Fibroblast of the aortic adventitia (primary cell): ENCODE results near the gene HMGB3. TPM values are rescaled to one million over a fixed set of nuclear protein-coding genes. Genes with fewer than 3 reads are reported as not detected.

Source experiments
- DNase-seq: peaks from one replicate; pipeline ENCODE4 v3.0.0-alpha.2; 2010; ENCODE audit warnings: low read depth
- H3K4me3 ChIP-seq: 2 replicates; pipeline ENCODE4 v1.5.1; 2011; ENCODE audit warnings: low read depth, mild to moderate bottlenecking, control low read depth, low read length, moderate library complexity
- CTCF ChIP-seq: IDR thresholded peaks from 2 replicates; pipeline ENCODE4 v1.5.1; 2011; ENCODE audit warnings: mild to moderate bottlenecking, low read length, control low read depth, inconsistent platforms; ENCODE audit not compliant: insufficient read depth
- total RNA-seq: library from RNA; depleted of rRNA; stranded (reverse); fragments of >200 nt; gene quantifications from 2 replicates; pipeline ENCODE4 v1.2.3, GENCODE V29; 2012; ENCODE audit warnings: low replicate concordance

The HMGB3 gene
- total RNA-seq, result 8.2 and 13.1 TPM in 2 replicates

- peak; percentile 83 for DNase-seq
- TF ChIP-seq CTCF, result no peak
- H3K4me3 ChIP-seq, result peak within 1 kb of the TSS; percentile 66
Observed at GRCh38 chrX:150982788-150983520, at the start of gene HMGB3. Gene HMGB3 (plus strand): TSS chrX:150983335. CDS start chrX:150985600, 2,265 bp downstream.

- H3K4me3 ChIP-seq, result no peak overlapping the region
- no peak for TF ChIP-seq CTCF
- DNase-seq, result peak; percentile 41
Observed at GRCh38 chrX:150933945-150934350, 49.2 kb upstream of the HMGB3 start.

- TF ChIP-seq CTCF, result no peak
- peak; percentile 57 for DNase-seq
Observed at GRCh38 chrX:150934453-150934852, 48.7 kb upstream of the HMGB3 start.

GRCh38 chrX:150935467-150935866 is 47.7 kb upstream of the HMGB3 start:
- H3K4me3 ChIP-seq, result no peak overlapping the region
- peak; percentile 50 for DNase-seq
- no peak for TF ChIP-seq CTCF

More at GRCh38 chrX:150934453-150934852, 48.7 kb upstream of the HMGB3 start:
- H3K4me3 ChIP-seq, result no peak overlapping the region

GRCh38 chrX:150936556-150936955 is 46.6 kb upstream of the HMGB3 start:
- H3K4me3 ChIP-seq, result no peak overlapping the region
- TF ChIP-seq CTCF, result no peak
- no peak for DNase-seq

- no peak for TF ChIP-seq CTCF
- DNase-seq, result no peak
- H3K4me3 ChIP-seq, result no peak overlapping the region
Observed at GRCh38 chrX:150940844-150941495, 42.2 kb upstream of the HMGB3 start.
